H1 (cell line): ENCODE data around the gene CROCC2. TPM values are rescaled to one million over a fixed set of nuclear protein-coding genes. Genes with fewer than 3 reads are reported as not detected.

Experiments
- CTCF ChIA-PET: fragments of 300-600 bp; sonication (Branson Sonifier 250); formaldehyde crosslinking; loops from one replicate; lab custom pipeline; 2021; ENCODE audit not compliant: partially characterized antibody; lab: Charles Lee
- POLR2A ChIA-PET: fragments of 300-600 bp; sonication (Branson Sonifier 250); formaldehyde crosslinking; loops from one replicate; lab custom pipeline; 2021; ENCODE audit warnings: inconsistent platforms; ENCODE audit not compliant: partially characterized antibody; lab: Charles Lee
- DNase-seq, 2 experiments: peaks; one replicate each; pipeline versions ENCODE4 v3.0.0 to v3.0.0-alpha.2; 2010 to 2022; ENCODE audit warnings: low spot score in 2 of 2, low read depth in 1 of 2, mixed read lengths in 1 of 2
- FAIRE-seq: peaks from 2 replicates; lab custom pipeline; 2011; peaks lifted over from hg19 to GRCh38; lab: Jason Lieb, UNC
- H2AFZ ChIP-seq: 2 replicates; pipeline ENCODE4 v1.8.1; 2012; ENCODE audit warnings: low read length, inconsistent platforms
- H2AK5ac ChIP-seq: 2 replicates; pipeline ENCODE4 v1.6.1; 2013; ENCODE audit warnings: low read depth, low read length
- H2BK120ac ChIP-seq: replicated peaks from 2 replicates; pipeline ENCODE3; 2013; ENCODE audit warnings: low read depth, low read length, inconsistent platforms
- H2BK12ac ChIP-seq: 2 replicates; pipeline ENCODE4 v1.6.1; 2013; ENCODE audit warnings: low read depth, low read length
- H2BK15ac ChIP-seq: 2 replicates; pipeline ENCODE4 v1.6.1; 2013; ENCODE audit warnings: low read length
- H2BK20ac ChIP-seq: 2 replicates; pipeline ENCODE4 v1.6.1; 2013; ENCODE audit warnings: low read length
- H2BK5ac ChIP-seq: 2 replicates; pipeline ENCODE4 v1.6.1; 2013; ENCODE audit warnings: low read depth, low read length
- H3K14ac ChIP-seq: 2 replicates; pipeline ENCODE4 v1.6.1; 2013; ENCODE audit warnings: inconsistent platforms; ENCODE audit not compliant: insufficient read length
- H3K18ac ChIP-seq: 2 replicates; pipeline ENCODE4 v1.6.1; 2013; ENCODE audit warnings: low read length; ENCODE audit errors: extremely low read depth
- H3K23ac ChIP-seq: 2 replicates; pipeline ENCODE4 v1.6.1; 2013; ENCODE audit warnings: inconsistent platforms; ENCODE audit not compliant: insufficient read length
- H3K23me2 ChIP-seq: 2 replicates; pipeline ENCODE4 v1.6.1; 2013; ENCODE audit warnings: low read depth, low read length
- H3K27ac ChIP-seq: 2 replicates; pipeline ENCODE4 v1.6.1; 2011; ENCODE audit warnings: low read depth, low read length, inconsistent platforms
- H3K27me3 ChIP-seq, 4 experiments: replicated peaks in 1 of 4; 1 replicate in 1 of 4; 2 replicates in 3 of 4; pipeline versions ENCODE4 v1.6.1 to v1.8.1; 2011 to 2013; ENCODE audit warnings: low read length in 3 of 4, mild to moderate bottlenecking in 3 of 4, inconsistent platforms in 2 of 4, mixed read lengths in 2 of 4, moderate library complexity in 1 of 4; ENCODE audit not compliant: control insufficient read depth in 3 of 4, insufficient read depth in 3 of 4; ENCODE audit errors: extremely low read depth in 1 of 4
- H3K36me3 ChIP-seq, 4 experiments: 2 replicates each; pipeline versions ENCODE4 v1.6.1 to v1.8.1; 2011 to 2013; ENCODE audit warnings: mild to moderate bottlenecking in 4 of 4, low read length in 3 of 4, moderate library complexity in 2 of 4, control low read depth in 1 of 4, inconsistent platforms in 1 of 4; ENCODE audit not compliant: insufficient read depth in 4 of 4, control insufficient read depth in 2 of 4
- H3K4ac ChIP-seq: replicated peaks from 2 replicates; pipeline ENCODE3; 2013; ENCODE audit warnings: low read length, low read depth, mixed read lengths, inconsistent platforms; ENCODE audit not compliant: insufficient read length
- H3K4me1 ChIP-seq, 4 experiments: replicated peaks in 1 of 4; 1 replicate in 1 of 4; 2 replicates in 3 of 4; pipeline versions ENCODE4 v1.6.1 to v1.8.1; 2011 to 2013; ENCODE audit warnings: low read length in 3 of 4, inconsistent platforms in 2 of 4, mixed read lengths in 1 of 4; ENCODE audit not compliant: insufficient read depth in 4 of 4, control insufficient read depth in 3 of 4
- H3K4me2 ChIP-seq, 2 experiments: 2 replicates each; pipeline versions ENCODE4 v1.6.1 to v1.8.1; 2011 to 2013; ENCODE audit warnings: low read depth in 2 of 2, low read length in 2 of 2, control low read depth in 1 of 2, inconsistent platforms in 1 of 2, mild to moderate bottlenecking in 1 of 2; ENCODE audit not compliant: insufficient read depth in 1 of 2
- H3K4me3 ChIP-seq, 4 experiments: fragments of 200-600, 300-600 bp in 1 of 4; sonication (generic), shearing (Covaris generic), sonication (Bioruptor Twin) in 1 of 4; 2 replicates each; pipeline versions ENCODE4 v1.5.1 to v1.8.1; 2011 to 2016; ENCODE audit warnings: low read length in 4 of 4, low read depth in 3 of 4, control low read depth in 2 of 4, inconsistent platforms in 2 of 4, mild to moderate bottlenecking in 2 of 4, mixed read lengths in 1 of 4, moderate library complexity in 1 of 4; ENCODE audit not compliant: insufficient read depth in 2 of 4; ENCODE audit errors: extremely low read depth in 1 of 4
- H3K56ac ChIP-seq: replicated peaks from 2 replicates; pipeline ENCODE3; 2013; ENCODE audit warnings: low read depth, mild to moderate bottlenecking, mixed read lengths, low read length, inconsistent platforms; ENCODE audit not compliant: insufficient read length
- H3K79me1 ChIP-seq: 2 replicates; pipeline ENCODE4 v1.6.1; 2013; ENCODE audit warnings: low read depth, low read length, control low read depth
- H3K79me2 ChIP-seq, 2 experiments: 2 replicates each; pipeline versions ENCODE4 v1.6.1 to v1.8.1; 2012 to 2013; ENCODE audit warnings: low read length in 2 of 2, mild to moderate bottlenecking in 2 of 2, inconsistent platforms in 1 of 2; ENCODE audit not compliant: insufficient read depth in 2 of 2, control insufficient read depth in 1 of 2
- H3K9ac ChIP-seq, 4 experiments: replicated peaks in 1 of 4; 1 replicate in 1 of 4; 2 replicates in 3 of 4; pipeline versions ENCODE4 v1.6.1 to v1.8.1; 2011 to 2013; ENCODE audit warnings: low read depth in 3 of 4, low read length in 3 of 4, control low read depth in 2 of 4, mild to moderate bottlenecking in 2 of 4, moderate library complexity in 2 of 4, inconsistent platforms in 1 of 4; ENCODE audit errors: extremely low read depth in 1 of 4
- H3K9me3 ChIP-seq, 2 experiments: 2 replicates each; pipeline versions ENCODE4 v1.6.1 to v1.8.1; 2012 to 2013; ENCODE audit warnings: mild to moderate bottlenecking in 2 of 2, moderate library complexity in 2 of 2, control low read depth in 1 of 2, inconsistent platforms in 1 of 2, low read depth in 1 of 2, low read length in 1 of 2, mixed read lengths in 1 of 2; ENCODE audit not compliant: insufficient read depth in 2 of 2
- H4K20me1 ChIP-seq, 2 experiments: replicated peaks in 1 of 2; 2 replicates each; pipeline versions ENCODE3 to v1.8.1; 2011 to 2013; ENCODE audit warnings: inconsistent platforms in 2 of 2, low read length in 2 of 2, mild to moderate bottlenecking in 1 of 2; ENCODE audit not compliant: insufficient read depth in 2 of 2, control insufficient read depth in 1 of 2
- H4K5ac ChIP-seq: 2 replicates; pipeline ENCODE4 v1.6.1; 2013; ENCODE audit warnings: low read length, low read depth, mixed read lengths, inconsistent platforms; ENCODE audit not compliant: insufficient read length
- H4K8ac ChIP-seq: 2 replicates; pipeline ENCODE4 v1.8.0; 2013; ENCODE audit warnings: mild to moderate bottlenecking, moderate library complexity, low read length, inconsistent platforms; ENCODE audit not compliant: insufficient read depth; ENCODE audit errors: extremely low read depth
- H4K91ac ChIP-seq: replicated peaks from 2 replicates; pipeline ENCODE3; 2013; ENCODE audit warnings: low read length, mixed read lengths, inconsistent platforms; ENCODE audit not compliant: insufficient read length
- ASH2L ChIP-seq: fragments of 200-600, 300-600 bp; sonication (generic); IDR thresholded peaks from one replicate; pipeline ENCODE4 v1.7.1; 2017; ENCODE audit warnings: low read length
- TBP ChIP-seq: IDR thresholded peaks from 2 replicates; pipeline ENCODE4 v1.6.1; 2011; ENCODE audit warnings: low read depth, low read length, improper control_type of control experiment
- whole genome bisulfite sequencing, 2 experiments: shearing (Covaris generic) in 1 of 2; methylation state at CpG; one replicate each; pipeline versions ENCODE4 v1.1.6 to v1.1.7; 2013 to 2015; ENCODE audit warnings: low lambda C conversion rate in 2 of 2, mixed read lengths in 2 of 2, inconsistent platforms in 1 of 2, low coverage in 1 of 2, missing lambda C conversion rate in 1 of 2; ENCODE audit not compliant: insufficient replicate concordance in 2 of 2, insufficient coverage in 1 of 2, insufficient read length in 1 of 2; ENCODE audit errors: extremely low coverage in 1 of 2, missing lambda C conversion rate in 1 of 2; 5-methylcytosine and 5-hydroxymethylcytosine counted together
- polyA plus RNA-seq, 7 experiments: library from polyadenylated mRNA; depleted of rRNA in 3 of 7; stranded (reverse) in 5 of 7; unstranded in 2 of 7; fragments of >200 nt in 5 of 7; fragments of 200-250 nt in 2 of 7; gene quantifications; 1 replicate in 5 of 7; 2 replicates in 1 of 7; 4 replicates in 1 of 7; pipeline versions ENCODE4 v1.2.1 to v1.2.3, GENCODE V29; 2011 to 2013; ENCODE audit warnings: missing spikeins in 2 of 7, mixed read lengths in 2 of 7
- total RNA-seq: library from RNA; stranded (reverse); fragmentation: NEBNext Ultra II Directional; extraction: Animal tissue kit (Norgen Biotek cat#: 25700); gene quantifications from 2 replicates; pipeline ENCODE4 v1.2.1, GENCODE V29; 2021

The CROCC2 gene
- total and polyA plus RNA-seq, 2 of the 8 experiments (the other 6 are each of a cell fraction or from before 2014, with no cell fraction given), result not detected

DNA sequence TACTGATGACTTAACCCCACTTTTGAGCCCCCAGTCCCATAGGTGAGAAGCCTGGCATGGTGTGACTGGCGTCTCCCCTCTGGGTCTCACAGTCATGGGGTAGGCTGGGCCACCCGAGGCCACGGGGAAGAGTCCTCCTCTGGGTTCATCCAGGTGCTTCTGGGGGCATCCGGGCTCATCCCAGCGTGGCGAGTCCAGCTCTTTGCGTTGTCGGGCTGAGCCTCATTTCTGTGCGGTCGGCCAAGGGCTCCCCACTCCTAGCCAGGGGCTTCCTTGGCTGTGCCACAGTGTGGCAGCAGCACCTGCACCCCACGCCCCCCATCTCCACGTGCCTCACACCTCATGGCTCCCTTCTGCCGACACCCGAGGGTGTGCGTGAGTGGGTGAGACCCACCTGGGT, 64.7 kb downstream of the CROCC2 start:
- WGBS, 2 experiments, result 88% methylated on average over 15 of the region's 15 CpGs; no CpG with 5 or more reads in 1 of the 2 experiments
- TF ChIP-seq ASH2L (no peak), TBP (no peak)
- CTCF ChIA-PET, result interaction anchor here (1.3 to 1.4 kb wide), 2 partner anchors 11 to 56 kb away, joined by 4 to 6 read pairs; no protein-coding TSS in a partner anchor

More for the DNA sequence above, 64.7 kb downstream of the CROCC2 start:
- DNase-seq (no peak), FAIRE-seq (no peak)
- Histone ChIP-seq H3K23me2 (no peaks in the 10 kb centered on the region), H2BK20ac (no peak overlapping the region), H3K27me3 (no peaks in the 10 kb centered on the region), H2BK120ac (no peak overlapping the region), H3K9ac (no peak overlapping the region), H4K91ac (no peak overlapping the region), H3K4me1 (no peaks in the 10 kb centered on the region; a peak in 1 of 7 replicates), H3K14ac (no peak overlapping the region), H3K56ac (no peak overlapping the region), H3K23ac (no peak overlapping the region), H3K79me1 (no peaks in the 10 kb centered on the region), H3K36me3 (no peaks in the 10 kb centered on the region), H3K4me3 (no peak overlapping the region), H3K79me2 (no peaks in the 10 kb centered on the region), H2AFZ (no peak overlapping the region), H4K20me1 (no peaks in the 10 kb centered on the region), H3K4ac (no peak overlapping the region), H4K5ac (no peak overlapping the region), H3K27ac (no peak overlapping the region), H3K18ac (no peak overlapping the region), H2BK5ac (no peak overlapping the region), H2BK15ac (no peak overlapping the region), H2BK12ac (no peak overlapping the region), H3K9me3 (no peaks in the 10 kb centered on the region), H2AK5ac (no peak overlapping the region), H4K8ac (no peak overlapping the region; the same call in 1 of the 2 replicates), H3K4me2 (no peak overlapping the region)
- POLR2A ChIA-PET, result no interaction called here
